HG03575 (cell line): ENCODE data around the gene HEPHL1.
"Not testable (repeated sequence)": the region's sequence is repeated elsewhere in the genome, so short reads cannot be mapped to it uniquely, and the experiment has no call there.

Source experiments
- ATAC-seq: cut with Tn5 transposase; IDR thresholded peaks from one replicate; pipeline ENCODE4 v1.9.1; 2021; ENCODE audit not compliant: unreplicated experiment, insufficient number of reproducible peaks, low FRiP score; ENCODE audit errors: extremely low read depth

HEPHL1 gene

DNA sequence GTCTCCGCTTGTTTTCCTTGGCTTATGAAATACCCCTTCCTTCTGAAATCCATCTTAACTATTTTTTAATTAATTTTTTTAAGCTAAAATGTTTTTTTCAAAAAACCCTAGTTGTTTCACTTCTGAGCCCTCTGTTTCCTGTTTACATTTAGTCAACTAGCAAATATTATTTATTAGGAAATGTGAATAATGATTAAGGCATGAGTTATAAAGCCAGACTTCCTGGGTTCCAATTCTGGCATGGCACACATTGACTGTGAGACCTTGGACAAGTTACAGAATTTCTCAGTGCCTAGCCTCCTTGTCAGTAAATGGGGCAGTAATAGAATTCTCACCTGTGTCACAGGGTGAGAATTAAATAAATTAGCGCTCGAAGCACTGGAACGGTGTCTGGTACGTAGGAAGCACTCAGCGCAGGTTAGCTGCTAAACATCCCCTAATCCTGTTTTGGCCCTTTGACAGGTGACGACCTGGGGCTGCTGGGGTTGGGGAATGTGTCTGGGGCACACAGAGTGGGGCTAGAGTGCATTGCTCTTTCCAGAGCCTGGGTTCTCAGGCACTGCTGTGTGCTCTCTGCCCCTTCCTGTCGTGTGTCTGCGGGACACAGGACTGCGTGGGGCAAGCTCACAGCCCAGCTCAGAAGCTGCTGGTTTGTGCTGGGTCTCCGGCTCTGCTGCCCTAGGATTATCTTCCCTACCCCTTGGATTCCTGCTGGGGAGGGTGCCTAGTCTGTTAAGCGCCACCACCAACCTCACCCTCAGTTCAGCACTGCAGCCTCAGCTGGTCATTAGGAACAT is 120.6 kb downstream of the HEPHL1 start:
- no peak for ATAC-seq

- ATAC-seq, result no peak
Observed at GRCh38 chr11:94142308-94143281, 121.4 kb downstream of the HEPHL1 start.

- ATAC-seq, result no peak
Observed at GRCh38 chr11:94144216-94144615, 123.1 kb downstream of the HEPHL1 start.

DNA sequence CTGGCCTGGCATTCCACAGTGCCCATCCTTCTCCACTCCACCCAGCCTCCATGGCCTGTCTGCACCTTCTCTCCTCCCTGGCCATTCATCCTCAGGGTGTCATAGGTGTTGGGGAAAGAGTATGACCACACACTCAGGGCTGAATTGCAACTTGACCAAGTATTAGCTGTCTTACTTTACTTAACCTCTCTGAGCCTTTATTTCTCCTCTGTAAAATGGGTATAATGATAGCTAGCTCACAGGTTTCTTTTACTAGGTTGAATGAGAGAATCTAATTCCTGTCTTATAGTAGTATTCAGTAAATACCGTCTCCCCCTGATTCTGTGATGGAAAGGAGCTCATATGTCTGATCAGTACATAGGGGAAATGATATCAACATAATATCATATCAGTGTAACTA is 123.5 kb downstream of the HEPHL1 start:
- no peak for ATAC-seq

GRCh38 chr11:94145431-94145830 is 124.3 kb downstream of the HEPHL1 start:
- ATAC-seq, result no peak

DNA sequence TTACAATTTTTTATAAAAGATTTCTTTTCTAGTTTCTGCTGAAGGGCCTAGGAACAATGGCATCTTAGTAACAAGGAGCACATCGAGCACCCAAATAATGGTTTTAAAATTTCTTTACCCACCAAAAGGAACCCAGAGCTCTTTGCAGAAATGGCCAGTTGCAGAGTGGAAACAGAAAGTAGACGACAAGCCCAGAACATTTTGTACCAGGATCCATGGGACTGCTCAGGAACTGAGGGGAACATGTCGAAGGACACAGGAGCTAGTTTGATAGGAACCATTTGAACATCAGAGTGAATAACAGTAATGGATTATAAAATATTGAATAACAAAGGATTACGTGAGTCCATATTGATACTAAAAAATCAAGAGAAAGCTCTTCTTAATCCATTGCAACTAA is 124.8 kb downstream of the HEPHL1 start:
- no peak for ATAC-seq

DNA sequence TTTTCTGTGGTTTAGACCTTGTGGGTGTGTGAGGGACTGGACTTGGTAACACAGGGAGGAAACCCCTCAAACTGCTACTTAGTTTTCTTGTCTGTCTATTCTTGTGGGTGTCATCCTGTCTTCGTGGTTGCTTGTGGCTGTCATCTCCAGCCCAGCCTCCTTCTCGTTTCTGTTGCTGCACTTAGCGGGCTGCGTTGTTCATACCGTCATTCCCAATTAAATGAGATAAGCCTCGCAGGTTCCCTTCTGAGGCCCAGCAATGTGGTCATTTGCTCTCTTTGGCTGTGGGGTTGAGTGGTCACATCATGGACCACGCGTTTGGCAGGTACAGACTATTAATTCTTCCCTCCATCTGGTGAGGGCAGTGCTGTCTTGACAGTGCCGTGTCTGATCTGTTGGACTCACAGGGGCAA is 126.3 kb downstream of the HEPHL1 start:
- no peak for ATAC-seq

DNA sequence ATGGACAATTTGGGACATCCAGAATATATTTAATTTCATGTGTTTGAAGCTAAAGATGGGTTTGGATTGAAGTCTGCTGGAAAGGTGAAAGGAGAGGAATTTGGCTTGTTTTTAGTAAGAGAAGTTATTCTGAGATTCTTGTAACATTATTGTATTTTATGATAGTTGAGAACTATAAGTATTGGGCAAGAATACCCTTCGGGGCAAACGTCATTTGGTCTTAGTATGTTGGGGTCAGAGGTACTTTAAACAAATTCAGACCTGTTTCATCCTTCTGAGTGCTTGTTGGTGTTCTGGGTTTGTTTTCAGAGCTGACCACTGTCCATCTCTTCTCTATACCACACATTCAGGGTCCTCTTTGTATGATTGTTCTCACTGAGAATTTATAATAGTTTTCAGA is 127.0 kb downstream of the HEPHL1 start:
- no peak for ATAC-seq

DNA sequence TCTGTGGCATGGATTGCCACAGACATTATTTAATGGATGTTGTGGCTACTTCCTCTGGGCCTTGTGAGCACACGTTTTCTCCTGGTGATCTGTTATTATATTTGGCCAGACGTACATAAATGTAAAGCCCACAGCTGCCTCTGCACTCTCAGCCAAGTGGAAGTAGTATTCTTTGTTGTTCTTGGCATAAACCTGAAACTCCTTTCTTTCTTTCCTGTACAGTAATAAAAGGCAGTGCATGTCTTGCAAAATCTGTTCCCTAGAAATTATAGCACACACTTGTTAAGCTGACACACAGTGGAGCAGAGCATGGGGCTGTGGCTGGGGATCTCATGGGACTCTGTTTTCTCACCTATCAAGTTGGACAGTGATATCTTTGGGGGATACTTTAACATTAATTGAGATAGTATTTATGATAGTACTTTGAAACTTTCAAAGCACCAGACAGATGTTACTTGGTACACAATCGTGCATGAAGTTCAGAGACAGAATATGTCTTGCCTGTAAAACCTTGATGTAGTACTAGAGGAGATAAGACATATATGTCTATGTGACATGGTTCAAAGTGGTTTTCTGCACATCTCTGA is 128.4 kb downstream of the HEPHL1 start:
- no peak for ATAC-seq

- ATAC-seq, result no peak
Observed at GRCh38 chr11:94150056-94150455, 128.9 kb downstream of the HEPHL1 start.

DNA sequence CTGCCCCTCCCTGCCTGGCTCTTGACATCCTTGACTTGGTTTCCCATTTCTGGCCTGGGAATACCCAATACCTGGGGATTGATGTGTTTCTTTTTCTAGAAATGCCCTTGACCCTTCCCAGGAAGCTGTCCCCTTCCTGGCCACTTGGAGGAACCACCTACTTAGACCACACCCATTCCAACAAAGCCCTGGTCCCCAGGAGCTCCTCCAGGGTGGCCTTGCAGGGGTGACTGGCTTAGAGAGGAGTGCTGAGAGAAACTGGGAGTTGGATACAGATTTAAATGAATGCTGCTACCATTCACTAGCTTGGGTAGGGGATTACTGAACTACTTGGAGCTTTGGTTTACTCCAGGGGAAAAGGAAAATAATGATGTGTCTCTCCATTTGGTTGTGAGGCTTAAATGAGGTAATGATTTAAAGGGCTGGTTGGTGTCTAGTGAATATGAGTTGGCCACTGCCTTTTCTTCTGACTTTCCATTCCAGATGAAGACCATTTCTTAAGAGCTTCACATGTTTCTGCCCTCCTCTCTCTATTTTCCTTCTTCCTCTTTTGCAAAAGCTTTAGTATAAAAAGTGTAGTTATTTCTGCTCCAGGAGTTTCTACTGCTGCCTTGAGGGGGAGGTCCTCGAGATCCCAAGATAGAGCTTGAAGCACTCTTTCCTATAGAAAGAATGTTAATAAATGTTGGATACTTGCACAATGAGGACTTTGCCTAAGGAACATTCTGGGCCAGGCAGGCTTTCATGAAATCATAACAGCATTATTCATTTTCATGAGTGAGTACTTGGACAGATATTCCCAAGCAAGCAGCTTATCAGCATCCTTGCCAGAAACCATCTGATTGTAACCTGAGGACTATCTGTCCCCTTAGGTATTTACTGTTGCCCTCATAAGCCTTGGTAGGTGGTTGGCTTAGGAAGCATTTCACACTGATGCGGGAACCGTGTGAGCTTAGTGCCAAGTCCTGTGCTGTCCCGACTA is 129.8 kb downstream of the HEPHL1 start:
- ATAC-seq, result no peak

- ATAC-seq, result peak; percentile 44
Observed at GRCh38 chr11:94151903-94152677, 130.9 kb downstream of the HEPHL1 start.

GRCh38 chr11:94152678-94153065 is 131.5 kb downstream of the HEPHL1 start:
- no peak for ATAC-seq

- ATAC-seq, result no peak
Observed at GRCh38 chr11:94153320-94153719, 132.2 kb downstream of the HEPHL1 start.

GRCh38 chr11:94154095-94154856 is 133.1 kb downstream of the HEPHL1 start:
- ATAC-seq, result no peak

DNA sequence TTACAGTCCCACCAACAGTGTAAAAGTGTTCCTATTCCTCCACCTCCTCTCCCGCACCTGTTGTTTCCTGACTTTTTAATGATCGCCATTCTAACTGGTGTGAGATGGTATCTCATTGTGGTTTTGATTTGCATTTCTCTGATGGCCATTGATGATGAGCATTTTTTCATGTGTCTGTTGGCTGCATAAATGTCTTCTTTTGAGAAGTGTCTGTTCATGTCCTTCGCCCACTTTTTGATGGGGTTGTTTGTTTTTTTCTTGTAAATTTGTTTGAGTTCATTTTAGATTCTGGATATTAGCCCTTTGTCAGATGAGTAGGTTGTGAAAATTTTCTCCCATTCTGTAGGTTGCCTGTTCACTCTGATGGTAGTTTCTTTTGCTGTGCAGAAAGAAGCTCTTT is 136.2 kb downstream of the HEPHL1 start:
- ATAC-seq, result not testable (repeated sequence)
